ENCODE data around the gene COG1.
"Not testable (repeated sequence)": the region's sequence is repeated elsewhere in the genome, so short reads cannot be mapped to it uniquely, and the experiment has no call there.

COG1 gene, protein sequence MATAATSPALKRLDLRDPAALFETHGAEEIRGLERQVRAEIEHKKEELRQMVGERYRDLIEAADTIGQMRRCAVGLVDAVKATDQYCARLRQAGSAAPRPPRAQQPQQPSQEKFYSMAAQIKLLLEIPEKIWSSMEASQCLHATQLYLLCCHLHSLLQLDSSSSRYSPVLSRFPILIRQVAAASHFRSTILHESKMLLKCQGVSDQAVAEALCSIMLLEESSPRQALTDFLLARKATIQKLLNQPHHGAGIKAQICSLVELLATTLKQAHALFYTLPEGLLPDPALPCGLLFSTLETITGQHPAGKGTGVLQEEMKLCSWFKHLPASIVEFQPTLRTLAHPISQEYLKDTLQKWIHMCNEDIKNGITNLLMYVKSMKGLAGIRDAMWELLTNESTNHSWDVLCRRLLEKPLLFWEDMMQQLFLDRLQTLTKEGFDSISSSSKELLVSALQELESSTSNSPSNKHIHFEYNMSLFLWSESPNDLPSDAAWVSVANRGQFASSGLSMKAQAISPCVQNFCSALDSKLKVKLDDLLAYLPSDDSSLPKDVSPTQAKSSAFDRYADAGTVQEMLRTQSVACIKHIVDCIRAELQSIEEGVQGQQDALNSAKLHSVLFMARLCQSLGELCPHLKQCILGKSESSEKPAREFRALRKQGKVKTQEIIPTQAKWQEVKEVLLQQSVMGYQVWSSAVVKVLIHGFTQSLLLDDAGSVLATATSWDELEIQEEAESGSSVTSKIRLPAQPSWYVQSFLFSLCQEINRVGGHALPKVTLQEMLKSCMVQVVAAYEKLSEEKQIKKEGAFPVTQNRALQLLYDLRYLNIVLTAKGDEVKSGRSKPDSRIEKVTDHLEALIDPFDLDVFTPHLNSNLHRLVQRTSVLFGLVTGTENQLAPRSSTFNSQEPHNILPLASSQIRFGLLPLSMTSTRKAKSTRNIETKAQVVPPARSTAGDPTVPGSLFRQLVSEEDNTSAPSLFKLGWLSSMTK

DNA sequence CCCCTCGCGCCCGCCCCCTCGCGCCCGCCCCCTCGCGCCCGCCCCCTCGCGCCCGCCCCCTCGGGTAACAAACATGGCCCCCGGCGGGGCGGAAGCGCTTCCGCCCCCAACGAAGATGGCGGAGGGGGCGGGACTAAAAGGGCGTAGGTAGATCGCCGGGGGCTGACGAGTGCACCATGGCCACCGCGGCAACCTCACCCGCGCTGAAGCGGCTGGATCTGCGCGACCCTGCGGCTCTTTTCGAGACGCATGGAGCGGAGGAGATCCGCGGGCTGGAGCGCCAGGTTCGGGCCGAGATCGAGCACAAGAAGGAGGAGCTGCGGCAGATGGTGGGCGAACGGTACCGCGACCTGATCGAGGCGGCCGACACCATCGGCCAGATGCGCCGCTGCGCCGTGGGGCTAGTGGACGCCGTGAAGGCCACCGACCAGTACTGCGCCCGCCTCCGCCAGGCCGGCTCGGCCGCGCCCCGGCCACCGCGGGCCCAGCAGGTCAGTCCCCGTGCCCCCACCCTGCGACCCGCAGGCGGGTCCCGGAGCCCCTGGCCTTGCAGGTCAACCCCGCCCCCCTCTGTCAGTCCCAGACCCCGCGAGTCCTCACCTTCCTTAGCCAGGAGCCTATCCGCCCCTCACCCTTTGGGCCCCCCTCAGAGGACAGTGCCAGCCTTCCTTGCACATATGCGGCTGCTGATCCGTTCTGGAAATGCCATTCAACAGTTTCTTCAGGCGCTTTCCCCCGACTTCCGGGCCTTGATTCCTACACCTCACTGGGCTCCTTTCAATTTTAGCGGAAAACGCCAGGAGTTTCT is at the start of gene COG1:
TSS of gene COG1 (plus strand) at position 162 of the 808 bp plus-strand sequence. CDS start at position 177, 15 bp downstream.
- DNase-seq (ENCODE audit: extremely low spot score), result peak; percentile 96
- TF ChIP-seq, protein P1, sequence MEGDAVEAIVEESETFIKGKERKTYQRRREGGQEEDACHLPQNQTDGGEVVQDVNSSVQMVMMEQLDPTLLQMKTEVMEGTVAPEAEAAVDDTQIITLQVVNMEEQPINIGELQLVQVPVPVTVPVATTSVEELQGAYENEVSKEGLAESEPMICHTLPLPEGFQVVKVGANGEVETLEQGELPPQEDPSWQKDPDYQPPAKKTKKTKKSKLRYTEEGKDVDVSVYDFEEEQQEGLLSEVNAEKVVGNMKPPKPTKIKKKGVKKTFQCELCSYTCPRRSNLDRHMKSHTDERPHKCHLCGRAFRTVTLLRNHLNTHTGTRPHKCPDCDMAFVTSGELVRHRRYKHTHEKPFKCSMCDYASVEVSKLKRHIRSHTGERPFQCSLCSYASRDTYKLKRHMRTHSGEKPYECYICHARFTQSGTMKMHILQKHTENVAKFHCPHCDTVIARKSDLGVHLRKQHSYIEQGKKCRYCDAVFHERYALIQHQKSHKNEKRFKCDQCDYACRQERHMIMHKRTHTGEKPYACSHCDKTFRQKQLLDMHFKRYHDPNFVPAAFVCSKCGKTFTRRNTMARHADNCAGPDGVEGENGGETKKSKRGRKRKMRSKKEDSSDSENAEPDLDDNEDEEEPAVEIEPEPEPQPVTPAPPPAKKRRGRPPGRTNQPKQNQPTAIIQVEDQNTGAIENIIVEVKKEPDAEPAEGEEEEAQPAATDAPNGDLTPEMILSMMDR (IDR thresholded peaks at IDR 0.05; ENCODE audit: control extremely low read depth, extremely low read depth, low read depth, missing control alignments), result no peak
- CTCF ChIA-PET, result interaction anchor here (1.2 to 6.3 kb wide), 9 partner anchors 8 to 636 kb away, joined by 3 to 90 read pairs (median 6); partner anchors contain the start of gene SSTR2
- POLR2A ChIA-PET, result interaction anchor here (0.7 kb wide), 1 partner anchor 19 kb away, joined by 3 read pairs; no protein-coding TSS in a partner anchor

DNA sequence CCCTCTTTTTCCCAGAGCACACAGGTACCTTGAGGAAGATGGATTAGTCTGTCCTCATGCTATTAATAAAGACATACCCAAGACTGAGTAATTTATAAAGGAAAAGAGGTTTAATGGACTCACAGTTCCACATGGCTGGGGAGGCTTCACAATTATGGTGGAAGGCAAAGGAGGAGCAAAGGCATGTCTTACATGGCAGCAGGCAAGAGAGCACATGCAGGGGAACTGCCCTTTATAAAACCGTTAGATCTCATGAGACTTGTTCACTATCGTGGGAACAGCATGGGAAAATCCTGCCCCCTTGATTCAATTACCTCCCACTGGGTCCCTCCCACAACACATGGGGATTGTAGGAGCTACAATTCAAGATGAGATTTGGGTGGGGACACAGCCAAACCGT is 48.6 kb upstream of the COG1 start:
- POLR2A ChIA-PET; DNase-seq (ENCODE audit: extremely low spot score): not testable (repeated sequence)
- CTCF ChIA-PET, result interaction anchor here (1.0 to 3.6 kb wide), 3 partner anchors 11 to 154 kb away, joined by 3 to 13 read pairs (median 7); no protein-coding TSS in a partner anchor

DNA sequence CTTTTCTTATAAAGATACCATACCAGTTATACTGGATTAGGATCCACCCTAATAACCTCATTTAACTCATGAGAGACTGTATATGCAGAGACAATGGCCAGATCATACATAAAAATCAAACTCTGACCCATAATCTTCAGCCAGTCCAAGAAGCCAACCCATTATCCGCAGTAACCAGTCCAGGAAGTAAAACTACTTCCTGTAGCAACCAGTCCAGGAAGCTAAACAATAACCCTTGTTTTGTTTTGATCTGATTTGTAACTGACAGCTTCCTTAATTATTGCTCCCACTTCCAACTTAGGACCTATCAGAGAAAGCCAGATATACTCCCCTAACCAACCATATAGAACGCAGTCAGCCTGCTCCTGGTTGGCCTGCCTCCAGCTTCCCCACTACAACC is 47.2 kb upstream of the COG1 start:
- no peak for DNase-seq (ENCODE audit: extremely low spot score)
- TF ChIP-seq, protein P1 (IDR thresholded peaks at IDR 0.05; ENCODE audit: control extremely low read depth, extremely low read depth, low read depth, missing control alignments), result no peak
- POLR2A ChIA-PET, result no interaction called here
- CTCF ChIA-PET, result interaction anchor here (1.3 to 3.6 kb wide), 2 partner anchors 11 to 13 kb away, joined by 6 to 13 read pairs; no protein-coding TSS in a partner anchor

DNA sequence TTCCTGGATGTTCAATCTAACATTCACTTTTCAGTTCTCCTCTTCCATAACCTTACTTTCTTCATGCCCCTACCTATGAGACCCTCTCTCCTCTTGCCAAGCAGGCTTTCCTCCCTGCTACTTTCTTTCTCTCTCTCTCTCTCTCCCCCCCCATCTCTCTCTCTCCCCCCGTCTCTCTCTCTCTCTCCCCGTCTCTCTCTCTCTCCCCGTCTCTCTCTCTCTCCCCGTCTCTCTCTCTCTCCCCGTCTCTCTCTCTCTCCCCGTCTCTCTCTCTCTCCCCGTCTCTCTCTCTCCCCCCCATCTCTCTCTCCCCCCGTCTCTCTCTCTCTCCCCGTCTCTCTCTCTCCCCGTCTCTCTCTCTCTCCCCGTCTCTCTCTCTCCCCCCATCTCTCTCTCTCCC is 45.1 kb upstream of the COG1 start:
- CTCF ChIA-PET, POLR2A ChIA-PET: not testable (repeated sequence)

DNA sequence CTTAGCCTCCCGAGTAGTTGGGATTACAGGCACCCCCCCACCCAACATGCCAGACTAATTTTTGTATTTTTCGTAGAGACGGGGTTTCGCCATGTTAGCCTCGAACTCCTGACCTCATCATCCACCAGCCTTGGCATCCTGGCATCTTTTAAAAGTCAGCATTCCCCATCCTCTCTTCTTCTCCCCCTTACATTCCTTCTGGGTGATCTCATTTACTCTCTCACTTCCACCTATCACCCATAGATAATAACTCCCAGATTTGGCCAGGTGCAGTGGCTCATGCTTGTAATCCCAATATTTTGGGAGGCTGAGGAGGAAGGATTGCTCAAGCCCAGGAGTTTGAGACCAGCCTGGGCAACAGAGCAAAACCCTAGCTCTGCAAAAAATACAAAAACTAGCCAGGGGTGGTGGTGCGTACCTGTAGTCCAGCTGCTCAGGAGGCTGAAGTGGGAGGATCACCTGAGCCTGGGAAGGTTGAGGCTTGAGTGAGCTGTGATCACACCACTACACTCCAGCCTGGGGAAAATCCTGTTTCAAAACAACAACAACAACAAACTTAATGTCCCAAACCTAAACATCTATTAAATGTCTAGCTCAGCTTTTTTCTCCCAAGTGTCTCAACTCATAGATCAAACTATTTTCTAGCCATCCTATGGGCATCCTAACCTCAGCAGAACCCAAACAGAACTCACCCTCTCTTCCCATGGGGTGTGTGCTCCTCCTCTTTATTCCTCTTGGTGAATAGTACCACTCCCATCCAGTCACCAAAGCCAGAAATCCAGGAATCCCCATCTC is 44.1 kb upstream of the COG1 start:
- no peak for DNase-seq (ENCODE audit: extremely low spot score)
- TF ChIP-seq, protein P1 (IDR thresholded peaks at IDR 0.05; ENCODE audit: control extremely low read depth, extremely low read depth, low read depth, missing control alignments), result no peak
- POLR2A ChIA-PET, result no interaction called here
- CTCF ChIA-PET, result no interaction called here

More for the DNA sequence above, 45.1 kb upstream of the COG1 start:
- not testable (repeated sequence) for DNase-seq (ENCODE audit: extremely low spot score)

DNA sequence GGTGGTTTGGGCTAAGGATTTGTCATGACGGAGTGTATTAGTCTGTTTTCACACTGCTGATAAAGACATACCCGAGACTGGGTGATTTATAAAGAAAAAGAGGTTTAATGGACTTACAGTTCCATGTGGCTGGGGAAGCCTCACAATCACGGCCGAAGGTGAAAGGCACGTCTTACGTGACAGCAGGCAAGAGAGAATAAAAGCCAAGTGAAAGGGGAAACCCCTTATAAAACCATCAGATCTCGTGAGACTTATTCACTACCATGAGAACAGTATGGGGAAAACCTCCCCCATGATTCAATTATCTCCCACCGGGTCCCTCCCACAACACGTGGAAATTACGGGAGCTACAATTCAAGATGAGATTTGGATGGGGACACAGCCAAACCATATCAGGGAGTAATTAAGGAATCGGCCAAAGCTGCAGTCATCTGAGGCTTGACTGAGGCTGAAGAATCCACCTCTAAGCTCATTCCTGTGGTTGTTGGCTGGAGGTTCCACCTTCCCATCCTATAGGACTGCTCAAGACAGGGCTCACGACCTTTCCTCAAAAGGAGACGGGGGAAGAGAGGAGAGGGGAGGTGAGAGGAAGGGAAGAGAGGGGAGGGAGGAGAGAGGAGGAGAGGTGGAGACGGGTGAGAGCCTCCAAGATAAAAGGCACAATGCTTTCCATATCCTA is 42.1 kb upstream of the COG1 start:
- CTCF ChIA-PET, result interaction anchor here (1.6 kb wide), 1 partner anchor 13 kb away, joined by 3 read pairs; no protein-coding TSS in a partner anchor
- POLR2A ChIA-PET; DNase-seq (ENCODE audit: extremely low spot score): not testable (repeated sequence)
